Parathyroid adenoma (tissue), 2 donors: Measurements from ENCODE around the gene OR4D6.

ENCODE experiments used
- H2AFZ ChIP-seq: fragments of 300-600 bp; sonication (generic); one replicate; pipeline ENCODE4 v1.7.0; 2017; ENCODE audit warnings: antibody characterized with exemption, mild to moderate bottlenecking
- H3K27ac ChIP-seq: fragments of 300-600 bp; sonication (generic); one replicate; pipeline ENCODE4 v1.7.0; 2017
- H3K27me3 ChIP-seq: fragments of 300-600 bp; sonication (generic); one replicate; pipeline ENCODE4 v1.7.0; 2017; ENCODE audit warnings: low read length; ENCODE audit not compliant: control insufficient read depth, insufficient read depth
- H3K36me3 ChIP-seq: fragments of 300-600 bp; sonication (generic); one replicate; pipeline ENCODE4 v1.7.0; 2017; ENCODE audit warnings: low read length; ENCODE audit not compliant: control insufficient read depth, insufficient read depth
- H3K4me1 ChIP-seq: fragments of 300-600 bp; sonication (generic); one replicate; pipeline ENCODE4 v1.7.0; 2017; ENCODE audit warnings: control low read depth
- H3K4me2 ChIP-seq: fragments of 300-600 bp; sonication (generic); one replicate; pipeline ENCODE4 v1.7.0; 2017; ENCODE audit warnings: low read length
- H3K4me3 ChIP-seq: fragments of 300-600 bp; sonication (generic); one replicate; pipeline ENCODE4 v1.7.0; 2017; ENCODE audit warnings: low read depth, low read length
- H3K79me2 ChIP-seq: fragments of 300-600 bp; sonication (generic); one replicate; pipeline ENCODE4 v1.7.0; 2017; ENCODE audit warnings: control low read depth
- H3K9ac ChIP-seq: fragments of 300-600 bp; sonication (generic); one replicate; pipeline ENCODE4 v1.7.0; 2017; ENCODE audit warnings: mild to moderate bottlenecking
- H3K9me3 ChIP-seq: fragments of 300-600 bp; sonication (generic); one replicate; pipeline ENCODE4 v1.7.0; 2017; ENCODE audit warnings: low read length; ENCODE audit not compliant: control insufficient read depth
- TF ChIP-seq, protein P1 (sequence below): fragments of 300-600 bp; sonication (generic); IDR thresholded peaks from one replicate; pipeline ENCODE4 v1.7.0; 2017; ENCODE audit warnings: antibody characterized with exemption, mild to moderate bottlenecking
- donor health status: primary hyperparathyroidism.

OR4D6 gene

DNA sequence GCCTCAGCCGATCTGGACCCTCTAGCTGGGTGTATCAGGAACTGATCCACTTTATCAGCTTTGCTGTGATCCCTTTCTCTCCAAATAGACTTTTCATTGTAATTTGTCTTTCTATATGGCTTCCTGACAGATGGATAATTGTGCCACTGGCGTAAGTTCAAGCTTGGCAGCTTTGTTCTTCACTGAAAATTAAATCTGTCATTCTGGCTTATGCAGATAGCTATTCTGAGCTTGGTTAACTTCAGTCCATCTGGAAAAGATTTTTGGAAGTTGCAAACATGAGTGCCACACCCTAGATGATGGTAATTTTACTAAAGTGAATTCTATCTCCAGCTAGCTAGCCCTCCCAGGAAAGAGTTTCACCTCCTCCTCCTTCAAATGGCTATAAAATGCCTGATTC is 38.6 kb upstream of the OR4D6 start:
- Histone ChIP-seq H3K4me2 (no peak overlapping the region), H2AFZ (no peak overlapping the region), H3K27ac (no peak overlapping the region), H3K27me3 (no peaks in the 10 kb centered on the region), H3K36me3 (no peaks in the 10 kb centered on the region), H3K4me1 (no peaks in the 10 kb centered on the region), H3K79me2 (no peaks in the 10 kb centered on the region), H3K4me3 (no peak overlapping the region), H3K9me3 (no peaks in the 10 kb centered on the region), H3K9ac (no peak overlapping the region)
- TF ChIP-seq, protein P1, sequence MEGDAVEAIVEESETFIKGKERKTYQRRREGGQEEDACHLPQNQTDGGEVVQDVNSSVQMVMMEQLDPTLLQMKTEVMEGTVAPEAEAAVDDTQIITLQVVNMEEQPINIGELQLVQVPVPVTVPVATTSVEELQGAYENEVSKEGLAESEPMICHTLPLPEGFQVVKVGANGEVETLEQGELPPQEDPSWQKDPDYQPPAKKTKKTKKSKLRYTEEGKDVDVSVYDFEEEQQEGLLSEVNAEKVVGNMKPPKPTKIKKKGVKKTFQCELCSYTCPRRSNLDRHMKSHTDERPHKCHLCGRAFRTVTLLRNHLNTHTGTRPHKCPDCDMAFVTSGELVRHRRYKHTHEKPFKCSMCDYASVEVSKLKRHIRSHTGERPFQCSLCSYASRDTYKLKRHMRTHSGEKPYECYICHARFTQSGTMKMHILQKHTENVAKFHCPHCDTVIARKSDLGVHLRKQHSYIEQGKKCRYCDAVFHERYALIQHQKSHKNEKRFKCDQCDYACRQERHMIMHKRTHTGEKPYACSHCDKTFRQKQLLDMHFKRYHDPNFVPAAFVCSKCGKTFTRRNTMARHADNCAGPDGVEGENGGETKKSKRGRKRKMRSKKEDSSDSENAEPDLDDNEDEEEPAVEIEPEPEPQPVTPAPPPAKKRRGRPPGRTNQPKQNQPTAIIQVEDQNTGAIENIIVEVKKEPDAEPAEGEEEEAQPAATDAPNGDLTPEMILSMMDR = no peak

DNA sequence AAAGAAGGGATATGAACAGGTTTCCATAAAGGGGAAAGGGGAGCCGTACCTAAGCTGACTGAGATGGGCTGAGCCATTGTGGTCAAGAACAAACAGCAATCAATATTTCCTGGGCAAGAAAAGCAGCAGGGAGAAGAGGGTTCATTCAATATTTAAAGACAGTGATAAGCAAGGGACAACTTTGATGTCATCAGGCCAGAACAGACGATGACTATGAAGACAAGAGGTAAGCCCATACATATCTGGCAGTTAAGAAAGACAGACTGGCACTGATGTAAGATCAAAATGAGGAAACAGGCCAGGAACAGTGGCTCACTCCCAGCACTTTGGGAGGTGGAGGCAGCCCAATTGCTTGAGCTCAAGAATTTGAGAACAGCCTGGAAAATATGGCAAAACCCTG is 32.9 kb upstream of the OR4D6 start:
- Histone ChIP-seq H3K27ac (no peak overlapping the region), H2AFZ (no peak overlapping the region), H3K79me2 (no peaks in the 10 kb centered on the region), H3K9me3 (no peaks in the 10 kb centered on the region), H3K4me1 (no peaks in the 10 kb centered on the region), H3K9ac (no peak overlapping the region), H3K36me3 (no peaks in the 10 kb centered on the region), H3K27me3 (no peaks in the 10 kb centered on the region), H3K4me3 (no peak overlapping the region), H3K4me2 (no peak overlapping the region)
- TF ChIP-seq, protein P1 = no peak

DNA sequence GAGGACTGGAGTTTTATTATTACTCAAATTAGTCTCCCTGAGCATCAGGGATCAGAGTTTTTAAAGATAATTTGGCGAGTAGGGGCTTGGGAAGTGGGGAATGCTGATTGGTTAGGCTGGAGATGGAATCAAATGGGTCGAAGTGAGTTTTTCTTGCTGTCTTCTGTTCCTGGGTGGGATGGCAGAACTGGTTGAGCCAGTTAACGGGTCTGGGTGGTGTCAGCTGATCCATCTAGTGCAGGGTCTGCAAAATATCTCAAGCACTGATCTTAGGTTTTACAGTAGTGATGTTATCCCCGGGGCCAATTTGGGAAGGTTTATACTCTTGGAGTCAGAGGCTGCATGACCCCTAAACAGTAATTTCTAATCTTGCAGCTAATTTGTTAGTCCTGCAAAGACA is 31.6 kb upstream of the OR4D6 start:
- Histone ChIP-seq H3K4me2 (no peak overlapping the region), H3K36me3 (no peaks in the 10 kb centered on the region), H3K4me3 (no peak overlapping the region), H3K27me3 (no peaks in the 10 kb centered on the region), H2AFZ (no peak overlapping the region), H3K4me1 (no peaks in the 10 kb centered on the region), H3K9me3 (no peaks in the 10 kb centered on the region), H3K79me2 (no peaks in the 10 kb centered on the region), H3K9ac (no peak overlapping the region), H3K27ac (no peak overlapping the region)
- TF ChIP-seq, protein P1 = no peak

DNA sequence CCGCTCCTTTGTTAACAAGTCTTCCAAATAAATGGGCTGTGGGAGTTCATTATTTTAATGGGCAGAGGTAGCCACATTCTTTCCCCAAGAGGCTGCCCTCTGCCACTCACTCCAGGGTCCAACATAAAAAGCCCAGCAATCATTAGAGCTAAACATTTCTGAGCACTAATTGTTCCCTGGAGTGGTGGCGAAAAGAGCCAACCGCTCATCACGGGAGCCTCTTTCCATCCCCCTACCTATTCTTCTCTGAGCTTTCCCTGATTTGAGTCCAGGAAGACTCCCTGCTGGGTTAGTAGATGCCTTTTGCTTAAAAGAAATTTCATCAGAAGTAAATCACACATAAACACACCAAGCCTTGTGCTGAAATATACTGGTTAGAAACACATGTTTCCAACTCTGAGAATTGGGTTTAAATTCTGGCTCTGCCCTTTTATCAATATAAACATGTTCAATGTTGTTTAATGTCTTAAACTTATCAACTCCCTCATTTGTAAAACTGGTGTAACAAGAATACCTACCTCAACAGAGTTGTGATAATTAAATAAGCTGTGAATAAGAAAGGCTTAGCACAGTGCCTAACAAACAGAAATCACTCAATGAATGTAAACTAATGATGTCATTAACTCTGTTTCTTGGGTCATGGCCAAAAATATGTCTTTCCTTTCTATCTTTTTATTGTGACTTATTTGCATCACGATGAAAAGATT is 30.2 kb upstream of the OR4D6 start, which contains the start of gene OR5A2:
Gene OR5A2 (minus strand): TSS at position 53 of the 707 bp plus-strand sequence. CDS start 3,460 bp downstream, outside the sequence.
- Histone ChIP-seq H3K9ac (no peak within 1 kb of the TSS), H3K4me1 (no peaks in the 10 kb centered on the region), H2AFZ (no peak within 1 kb of the TSS), H3K27me3 (no peaks in the 10 kb centered on the region), H3K4me3 (no peak within 1 kb of the TSS), H3K4me2 (no peak within 1 kb of the TSS), H3K79me2 (no peaks in the 10 kb centered on the region), H3K27ac (no peak within 1 kb of the TSS), H3K36me3 (no peaks in the 10 kb centered on the region), H3K9me3 (no peaks in the 10 kb centered on the region)
- TF ChIP-seq, protein P1 = no peak

DNA sequence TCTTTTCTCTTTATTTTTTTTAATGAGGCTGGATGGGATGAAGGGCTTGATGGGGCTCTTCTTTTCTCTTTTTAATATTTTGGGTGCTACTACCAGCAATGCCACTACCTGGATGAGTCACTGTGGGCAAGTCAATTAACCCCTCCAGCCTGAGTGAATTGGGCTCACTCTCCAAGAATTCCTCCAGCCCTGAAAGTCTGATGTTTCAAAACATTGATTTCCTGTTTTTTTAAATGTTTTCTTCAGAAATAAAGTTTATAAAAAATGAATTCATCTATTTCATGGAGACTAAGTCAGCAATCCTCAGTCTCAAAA is 29.7 kb upstream of the OR4D6 start:
- Histone ChIP-seq H3K36me3 (no peaks in the 10 kb centered on the region), H3K27me3 (no peaks in the 10 kb centered on the region), H3K79me2 (no peaks in the 10 kb centered on the region), H3K4me1 (no peaks in the 10 kb centered on the region), H2AFZ (no peak overlapping the region), H3K9ac (no peak overlapping the region), H3K4me3 (no peak overlapping the region), H3K4me2 (no peak overlapping the region), H3K27ac (no peak overlapping the region), H3K9me3 (no peaks in the 10 kb centered on the region)
- TF ChIP-seq, protein P1 = no peak
